HG02610 (cell line): Measurements from ENCODE around the gene KIAA1586.
"Not testable (repeated sequence)": the region's sequence is repeated elsewhere in the genome, so short reads cannot be mapped to it uniquely, and the experiment has no call there.

Experiments used
- ATAC-seq: cut with Tn5 transposase; IDR thresholded peaks from one replicate; pipeline ENCODE4 v1.9.1; 2021; ENCODE audit warnings: mild to moderate bottlenecking, moderate library complexity; ENCODE audit not compliant: unreplicated experiment

The KIAA1586 gene, protein sequence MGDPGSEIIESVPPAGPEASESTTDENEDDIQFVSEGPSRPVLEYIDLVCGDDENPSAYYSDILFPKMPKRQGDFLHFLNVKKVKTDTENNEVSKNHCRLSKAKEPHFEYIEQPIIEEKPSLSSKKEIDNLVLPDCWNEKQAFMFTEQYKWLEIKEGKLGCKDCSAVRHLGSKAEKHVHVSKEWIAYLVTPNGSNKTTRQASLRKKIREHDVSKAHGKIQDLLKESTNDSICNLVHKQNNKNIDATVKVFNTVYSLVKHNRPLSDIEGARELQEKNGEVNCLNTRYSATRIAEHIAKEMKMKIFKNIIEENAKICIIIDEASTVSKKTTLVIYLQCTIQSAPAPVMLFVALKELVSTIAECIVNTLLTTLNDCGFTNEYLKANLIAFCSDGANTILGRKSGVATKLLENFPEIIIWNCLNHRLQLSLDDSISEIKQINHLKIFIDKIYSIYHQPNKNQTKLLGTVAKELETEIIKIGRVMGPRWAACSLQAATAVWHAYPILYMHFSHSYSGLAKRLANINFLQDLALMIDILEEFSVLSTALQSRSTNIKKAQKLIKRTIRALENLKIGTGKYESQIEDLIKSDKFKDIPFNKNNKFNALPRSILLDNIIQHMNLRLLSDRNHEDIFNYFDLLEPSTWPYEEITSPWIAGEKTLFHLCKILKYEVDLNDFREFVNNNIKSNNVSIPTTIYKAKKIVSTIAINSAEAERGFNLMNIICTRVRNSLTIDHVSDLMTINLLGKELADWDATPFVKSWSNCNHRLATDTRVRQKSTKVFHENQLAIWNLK

DNA sequence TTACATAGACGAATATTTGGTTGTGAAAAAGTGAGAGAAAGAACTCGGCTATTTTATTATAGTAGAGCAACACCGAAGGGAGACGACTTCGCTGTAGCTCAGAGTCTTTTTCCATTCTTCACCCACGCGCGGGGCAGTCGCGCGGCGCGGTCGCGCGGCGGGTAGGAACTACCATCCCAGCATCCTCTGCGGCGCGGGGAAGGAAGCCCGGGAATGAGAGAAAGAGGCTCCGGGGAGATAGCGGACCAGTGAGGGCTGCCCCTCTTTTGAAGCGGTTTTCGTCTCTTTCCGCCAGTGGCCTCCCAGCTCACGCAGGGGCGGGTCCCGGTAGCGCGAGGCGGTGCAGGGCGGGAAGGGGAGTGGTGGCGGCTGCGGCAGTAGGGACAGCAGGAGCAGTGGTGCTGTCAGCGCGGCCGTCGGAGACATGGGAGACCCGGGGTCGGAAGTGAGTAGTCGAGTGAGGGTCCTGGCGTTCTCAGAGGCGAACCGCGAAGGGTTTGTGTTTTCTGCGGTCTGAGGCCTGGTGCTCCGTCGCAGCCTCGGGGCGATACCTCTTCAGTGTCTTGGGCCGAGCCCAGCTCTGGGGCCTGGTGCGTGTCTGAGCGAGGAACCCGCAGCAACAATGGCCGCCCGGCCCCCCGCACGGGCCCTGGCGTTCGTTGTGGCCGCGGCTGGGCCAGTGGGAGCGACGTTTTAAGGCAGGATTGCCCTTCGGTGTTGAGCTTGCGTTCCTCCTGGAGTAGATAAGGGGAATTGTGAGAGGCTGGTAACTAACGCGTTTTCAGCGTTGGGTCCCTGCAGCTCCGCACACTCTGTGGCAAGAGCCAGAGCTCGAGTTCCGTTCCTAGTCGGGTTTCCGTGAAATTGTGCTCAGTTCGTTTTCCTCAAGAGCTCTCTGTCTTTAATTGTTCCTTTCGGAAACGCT lies at the start of gene KIAA1586:
KIAA1586 (plus strand) TSS at position 362 of the 925 bp plus-strand sequence; CDS start at position 425, 63 bp downstream.
- peak; percentile 97 for ATAC-seq

DNA sequence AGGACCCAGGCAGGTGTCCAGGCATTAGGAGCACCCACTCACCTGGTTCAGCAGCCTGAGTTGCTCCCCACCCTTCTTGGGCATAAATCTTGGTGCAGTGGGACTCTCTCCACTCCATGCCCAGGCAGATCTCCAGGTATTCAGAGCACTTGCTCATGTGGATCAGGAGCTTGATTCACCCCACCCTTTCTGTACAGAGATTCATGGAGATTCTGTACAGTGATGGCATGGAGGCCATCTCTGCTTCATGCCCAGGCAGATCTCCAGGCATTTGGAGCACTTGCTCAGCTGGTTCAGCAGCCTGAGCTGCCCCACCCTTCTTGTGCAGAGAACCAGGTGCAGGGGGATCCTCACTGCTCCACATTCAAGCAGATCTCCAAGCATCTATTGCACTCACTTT lies 47.4 kb upstream of the KIAA1586 start:
- ATAC-seq = no peak

DNA sequence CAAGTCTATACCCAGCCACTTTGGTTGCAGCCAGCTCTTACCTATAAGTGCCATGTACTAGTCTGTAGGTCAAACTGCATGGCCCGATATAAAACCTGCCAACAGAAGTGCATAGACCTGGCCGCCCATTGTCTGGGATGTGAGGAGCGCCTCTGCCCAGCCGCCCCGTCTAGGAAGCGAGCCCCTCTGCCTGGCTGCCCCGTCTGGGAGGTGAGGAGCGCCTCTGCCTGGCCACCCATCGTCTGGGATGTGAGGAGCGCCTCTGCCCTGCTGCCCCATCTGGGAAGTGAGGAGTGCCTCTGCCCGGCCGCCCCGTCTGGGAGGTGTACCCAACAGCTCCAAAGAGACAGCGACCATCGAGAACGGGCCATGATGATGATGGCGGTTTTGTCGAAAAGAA lies 46.7 kb upstream of the KIAA1586 start:
- not testable (repeated sequence) for ATAC-seq

DNA sequence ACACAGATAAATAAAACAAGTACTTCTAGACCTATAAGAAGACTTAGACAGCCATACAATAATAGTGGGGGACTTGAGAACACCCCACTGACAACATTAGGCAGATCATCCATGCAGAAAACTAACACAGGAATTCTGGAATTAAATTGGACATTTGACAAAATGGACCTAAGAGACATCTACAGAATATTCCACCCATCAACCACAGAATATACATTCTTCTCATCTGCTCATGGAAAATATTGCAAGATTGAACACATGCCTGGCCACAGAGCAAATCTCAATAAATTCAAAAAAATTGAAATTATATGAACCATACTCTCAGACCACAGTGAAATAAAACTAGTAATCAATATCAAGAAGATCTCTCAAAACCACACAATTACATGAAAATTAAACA lies 44.3 kb upstream of the KIAA1586 start:
- ATAC-seq = no peak

DNA sequence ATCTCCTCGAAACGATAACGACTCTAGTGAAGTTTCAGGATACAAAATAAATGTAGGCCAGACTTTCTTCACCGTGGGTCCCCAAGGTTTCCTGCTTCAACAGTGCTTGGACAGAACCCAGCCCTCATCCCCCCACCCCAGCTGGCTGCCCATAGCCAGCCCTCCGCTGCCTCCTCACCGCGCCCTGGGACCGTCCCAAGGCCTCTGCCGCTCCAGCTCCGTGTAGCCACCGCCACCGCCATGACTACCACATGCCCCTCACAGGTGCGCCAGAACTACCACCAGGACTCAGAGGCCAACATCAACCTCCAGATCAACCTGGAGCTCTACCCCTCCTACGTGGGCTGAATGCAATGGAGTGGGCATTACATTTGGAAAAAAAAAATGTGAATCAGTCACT lies 42.2 kb upstream of the KIAA1586 start:
- no peak for ATAC-seq

DNA sequence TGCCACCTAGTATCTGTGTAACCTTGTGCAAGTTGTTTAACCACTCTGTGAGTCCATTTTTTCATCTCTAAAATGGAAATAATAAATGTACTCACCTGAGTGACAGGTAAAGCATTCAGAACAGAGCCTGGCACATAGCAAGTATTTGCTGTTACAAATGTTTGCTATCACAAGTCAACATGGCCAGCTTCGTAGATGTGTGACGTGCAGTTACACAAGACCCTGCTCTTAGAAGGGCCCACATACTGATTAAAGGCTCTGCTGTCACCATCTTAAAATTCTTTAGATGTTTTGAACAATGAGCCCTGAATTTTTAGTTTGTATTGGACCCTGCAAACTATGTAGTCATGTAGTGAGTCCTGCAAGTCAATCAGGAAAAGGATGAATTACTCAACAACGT lies 40.4 kb upstream of the KIAA1586 start:
- ATAC-seq = no peak

DNA sequence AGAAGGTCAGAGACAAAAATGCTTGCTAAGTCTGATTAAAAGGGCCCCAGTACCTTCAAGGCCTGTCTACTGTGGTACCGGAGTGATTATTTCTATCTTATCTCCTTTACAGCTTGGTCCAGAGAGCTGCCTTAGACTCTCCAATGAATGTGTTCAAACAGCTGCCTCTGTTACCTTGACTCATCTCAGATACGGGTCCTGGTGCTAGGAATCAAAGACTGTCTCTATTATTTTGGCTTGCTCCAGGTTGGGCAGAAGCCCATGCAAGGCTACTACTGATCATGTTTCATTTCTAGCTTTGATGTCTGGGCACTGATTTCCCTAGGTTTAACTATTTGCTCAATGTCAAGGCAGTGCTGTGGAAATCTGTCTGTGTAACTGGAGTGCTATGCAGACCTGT lies 38.4 kb upstream of the KIAA1586 start:
- not testable (repeated sequence) for ATAC-seq

DNA sequence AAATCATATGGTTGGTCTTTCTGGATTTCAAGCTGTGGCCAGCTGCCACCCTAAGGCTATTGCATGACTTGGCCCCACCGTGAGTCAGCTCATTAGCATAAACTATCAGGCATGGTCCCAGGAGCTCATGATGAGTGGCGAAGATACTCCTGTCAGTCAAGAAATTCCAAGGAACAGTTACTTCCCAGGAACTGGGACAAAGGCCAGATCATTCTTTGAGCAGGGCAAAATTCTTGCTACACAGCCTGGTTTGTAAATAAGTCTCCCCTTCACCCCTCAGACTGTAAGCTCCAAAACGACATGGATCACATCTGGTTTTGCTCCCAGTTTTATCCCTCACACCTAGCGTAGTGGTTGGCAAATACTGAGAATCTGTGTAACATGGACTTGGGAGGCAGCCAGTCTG lies 33.0 kb upstream of the KIAA1586 start:
- no peak for ATAC-seq

DNA sequence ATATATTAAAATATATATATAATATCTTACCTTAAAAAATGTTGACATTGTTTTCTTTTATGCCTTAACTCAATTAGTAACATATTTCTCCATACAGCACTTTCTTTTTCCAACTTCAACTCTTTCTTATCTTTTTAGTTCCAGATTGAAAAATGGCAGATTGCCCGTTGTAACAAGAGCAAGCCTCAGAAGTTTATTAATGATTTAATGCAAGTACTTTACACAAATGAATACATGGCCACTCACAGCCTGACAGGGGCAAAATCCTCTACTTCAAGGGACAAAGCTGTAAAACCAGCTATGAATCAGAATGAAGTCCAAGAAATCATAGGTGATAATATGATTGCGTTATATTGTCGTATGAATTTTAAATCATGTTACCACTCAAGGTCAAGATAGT lies 29.4 kb upstream of the KIAA1586 start:
- ATAC-seq = no peak

DNA sequence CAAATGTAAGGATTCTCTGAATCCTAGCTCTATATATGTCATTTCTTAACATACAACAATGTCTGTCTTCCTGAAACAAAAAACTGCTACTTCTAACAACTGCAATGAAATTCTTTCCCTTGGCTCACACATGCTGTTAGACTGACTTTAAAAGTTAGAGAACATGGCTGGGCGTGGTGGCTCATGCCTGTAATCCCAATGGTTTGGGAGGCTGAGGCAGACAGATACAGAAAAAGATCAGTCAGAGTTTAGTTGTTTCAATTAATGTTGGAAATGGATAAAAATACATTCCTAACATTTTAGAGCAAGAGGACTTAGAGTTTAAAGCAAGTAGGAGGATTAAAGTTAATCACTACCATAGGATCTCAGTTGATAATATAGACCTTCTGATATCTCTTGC lies 28.7 kb upstream of the KIAA1586 start:
- no peak for ATAC-seq

DNA sequence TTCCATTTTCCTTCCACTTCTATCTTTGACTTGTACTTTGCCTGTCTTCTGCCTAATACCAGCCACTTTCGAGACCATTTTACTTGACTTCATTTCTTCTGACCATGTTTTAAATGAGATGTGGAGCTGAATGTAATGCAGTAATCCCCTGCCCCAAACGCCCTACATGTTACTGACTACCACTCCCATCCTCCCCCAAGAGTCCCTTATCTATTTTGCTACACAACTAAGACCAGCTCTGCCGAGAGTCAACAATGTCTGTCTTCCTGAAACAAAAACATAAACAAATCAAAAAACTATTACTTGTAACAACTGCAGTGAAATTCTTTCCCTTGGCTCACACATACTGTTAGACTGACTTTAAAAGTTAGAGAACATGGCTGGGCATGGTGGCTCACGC lies 27.1 kb upstream of the KIAA1586 start:
- no peak for ATAC-seq

DNA sequence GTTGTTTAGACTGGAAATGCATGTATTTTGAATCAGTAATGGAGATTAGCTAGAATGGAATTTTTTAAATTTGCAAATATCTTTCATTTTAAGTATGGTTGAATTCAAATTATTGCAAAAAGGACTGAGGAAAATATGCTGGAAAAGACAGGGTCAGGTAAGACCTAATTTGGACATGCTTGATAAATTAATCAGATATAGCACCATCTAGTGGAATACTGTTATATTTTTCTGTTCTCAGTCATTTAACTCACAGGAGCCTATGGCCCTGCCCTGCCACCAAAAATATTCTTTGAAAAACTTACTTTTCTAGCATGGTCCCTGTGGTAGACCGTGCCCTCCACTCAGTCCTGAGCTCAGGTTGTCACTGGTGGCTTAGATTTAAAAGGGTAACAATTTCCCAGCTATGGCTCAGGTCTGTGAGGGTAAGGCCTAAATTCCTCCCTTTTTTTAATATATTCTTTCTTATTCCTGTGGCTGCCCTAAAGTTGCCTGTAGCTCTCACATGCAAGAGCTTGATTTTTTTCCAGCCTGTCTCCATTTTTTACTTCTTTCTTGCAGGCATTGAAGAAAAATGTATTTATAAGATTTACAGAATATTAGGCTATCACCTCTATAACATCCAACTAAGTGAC lies 25.3 kb upstream of the KIAA1586 start:
- peak; percentile 68 for ATAC-seq

DNA sequence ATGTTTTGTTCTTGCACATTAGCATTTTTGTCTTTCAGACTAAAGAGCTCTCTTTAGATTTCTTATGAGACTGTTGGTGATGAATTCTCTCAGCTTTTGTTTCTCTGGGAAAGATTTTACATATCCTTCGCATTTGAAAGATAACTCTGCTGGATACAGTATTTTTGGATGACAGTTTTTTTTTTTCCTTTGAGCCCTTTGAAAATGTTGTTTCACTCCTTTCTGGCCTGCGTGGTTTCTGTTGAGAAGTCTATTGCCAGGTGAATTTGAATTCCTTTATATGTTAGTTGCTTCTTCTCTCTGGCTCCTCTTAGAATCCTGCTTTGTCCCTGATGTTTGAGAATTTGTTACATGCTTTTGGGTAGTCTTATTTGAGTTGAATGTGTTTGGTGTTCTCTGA lies 22.2 kb upstream of the KIAA1586 start:
- ATAC-seq = no peak

DNA sequence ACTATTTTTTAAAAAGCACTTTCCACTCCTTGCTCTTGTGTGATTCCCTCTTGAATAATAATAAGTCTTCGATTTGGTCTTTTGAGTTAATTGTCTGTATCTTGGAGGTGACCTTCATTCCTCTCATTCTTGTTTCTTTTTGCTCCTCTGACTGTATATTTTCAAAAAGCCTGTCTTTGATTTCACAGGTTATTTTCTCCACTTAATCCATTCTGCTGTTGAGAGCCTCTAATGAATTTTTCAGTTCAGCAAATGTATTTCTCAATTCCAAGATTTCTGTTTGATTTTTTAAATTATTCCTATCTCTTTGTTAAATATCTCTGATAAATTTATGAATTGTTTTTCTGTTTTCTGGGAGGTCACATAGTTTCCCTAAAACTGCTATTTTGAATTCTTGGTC lies 21.7 kb upstream of the KIAA1586 start:
- ATAC-seq = no peak

DNA sequence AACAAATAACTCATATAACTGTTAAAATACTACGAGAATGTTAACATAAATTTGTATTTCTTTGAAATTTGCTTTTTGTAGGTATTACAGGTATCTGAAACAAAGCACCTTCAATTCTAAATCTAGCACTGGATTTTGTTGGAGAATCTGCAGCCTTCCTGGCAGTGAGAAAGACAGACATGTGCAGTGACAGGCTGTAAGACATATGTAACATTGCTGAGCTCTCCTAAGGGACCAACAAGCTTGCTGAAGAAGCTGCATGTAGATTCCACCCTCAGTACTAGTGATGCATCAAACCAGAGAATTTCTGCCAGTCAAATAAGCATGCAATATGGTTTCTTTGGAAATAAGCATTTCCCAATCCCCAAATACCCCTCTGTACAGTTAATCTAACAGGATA lies 20.5 kb upstream of the KIAA1586 start:
- ATAC-seq = no peak

DNA sequence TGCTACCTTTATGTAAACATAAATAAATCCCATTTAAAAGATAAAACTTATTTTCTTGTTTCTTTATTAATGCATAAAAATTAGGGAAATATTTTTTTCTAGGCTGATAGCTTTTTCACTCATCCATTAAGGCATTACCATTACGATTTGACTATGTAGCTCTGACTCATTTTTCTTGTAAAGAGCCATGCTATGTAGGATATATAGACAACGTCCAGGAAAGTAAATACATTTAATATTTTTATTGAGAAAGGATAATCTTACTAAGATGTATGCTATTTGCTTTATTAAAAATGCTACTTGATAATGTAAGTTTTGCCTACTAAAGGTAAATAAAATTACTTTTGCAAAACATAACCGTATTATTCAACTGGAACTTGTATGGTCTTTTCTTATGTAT lies 19.2 kb upstream of the KIAA1586 start:
- ATAC-seq = no peak

DNA sequence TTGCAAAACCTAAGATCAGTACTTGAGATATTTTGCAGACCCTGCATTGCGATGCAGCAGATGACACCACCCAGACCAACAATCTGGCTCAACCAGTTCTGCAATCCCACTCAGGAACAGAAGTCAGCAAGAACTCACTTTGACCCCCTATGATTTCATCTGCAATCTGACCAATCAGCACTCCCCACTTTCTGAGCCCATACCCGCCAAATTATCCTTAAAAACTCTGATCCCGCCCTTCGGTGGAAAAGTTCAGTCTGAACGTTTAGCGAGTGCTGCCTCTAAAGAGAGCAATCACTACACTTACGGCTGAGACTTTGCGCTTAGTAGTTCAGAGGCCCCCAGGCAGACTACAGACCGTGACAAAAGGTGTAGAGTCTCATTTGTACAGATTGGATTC lies 17.3 kb upstream of the KIAA1586 start:
- ATAC-seq = no peak

DNA sequence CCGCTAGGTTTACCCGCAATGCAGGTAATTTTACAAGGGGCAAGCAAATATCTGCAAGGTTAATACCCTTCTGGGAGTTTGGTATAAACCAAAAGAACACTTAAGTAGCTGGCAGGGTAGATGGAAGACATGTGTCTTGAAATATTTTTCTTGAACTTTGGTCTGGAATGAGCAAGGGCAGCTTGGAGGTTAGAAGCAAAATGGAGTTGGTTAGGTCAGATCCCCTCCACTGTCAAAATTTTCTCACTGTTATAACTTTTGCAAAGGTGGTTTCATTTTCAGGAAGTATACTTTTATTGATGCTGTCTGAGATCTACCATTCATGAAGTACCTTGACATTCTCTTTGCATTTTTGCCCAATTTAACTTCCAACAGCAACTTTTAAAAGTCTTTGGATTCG lies 13.3 kb upstream of the KIAA1586 start:
- ATAC-seq = no peak

DNA sequence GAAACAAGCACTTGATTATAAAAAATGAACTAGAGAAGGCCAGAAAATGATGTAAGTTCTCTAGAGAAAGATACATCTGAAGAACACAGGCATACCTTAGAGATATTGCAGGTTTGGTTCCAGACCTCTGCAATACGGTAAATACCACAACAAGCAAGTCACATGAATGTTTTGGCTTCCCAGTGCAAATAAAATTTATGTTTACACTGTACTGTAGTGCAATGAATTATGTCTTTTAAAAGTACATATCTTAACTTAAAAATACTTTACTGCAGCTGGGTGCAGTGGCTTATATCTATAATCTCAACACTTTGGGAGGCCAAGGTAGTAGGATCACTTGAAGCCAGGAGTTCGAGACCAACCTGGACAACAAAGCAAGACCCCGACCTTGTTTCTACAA lies 10.9 kb upstream of the KIAA1586 start:
- ATAC-seq = no peak

DNA sequence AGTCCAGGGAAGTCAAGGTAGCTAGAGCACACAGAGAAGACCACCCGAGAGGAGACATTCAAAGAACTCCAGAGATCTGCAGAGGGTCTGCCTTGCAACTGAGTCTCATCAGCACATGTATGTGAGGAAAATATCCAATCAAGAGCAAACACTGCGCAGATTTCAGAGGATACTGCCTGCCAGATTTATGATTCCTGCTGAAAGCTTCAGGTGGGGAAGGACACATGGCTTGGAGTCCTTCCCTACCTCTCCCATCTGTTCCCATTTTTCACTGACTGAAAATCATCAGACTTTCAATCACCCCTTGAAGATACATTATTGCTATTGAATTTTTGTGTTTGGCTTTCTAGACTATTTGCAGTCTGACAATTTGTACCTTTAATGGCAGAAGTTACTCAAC lies 7.6 kb upstream of the KIAA1586 start:
- ATAC-seq = no peak

DNA sequence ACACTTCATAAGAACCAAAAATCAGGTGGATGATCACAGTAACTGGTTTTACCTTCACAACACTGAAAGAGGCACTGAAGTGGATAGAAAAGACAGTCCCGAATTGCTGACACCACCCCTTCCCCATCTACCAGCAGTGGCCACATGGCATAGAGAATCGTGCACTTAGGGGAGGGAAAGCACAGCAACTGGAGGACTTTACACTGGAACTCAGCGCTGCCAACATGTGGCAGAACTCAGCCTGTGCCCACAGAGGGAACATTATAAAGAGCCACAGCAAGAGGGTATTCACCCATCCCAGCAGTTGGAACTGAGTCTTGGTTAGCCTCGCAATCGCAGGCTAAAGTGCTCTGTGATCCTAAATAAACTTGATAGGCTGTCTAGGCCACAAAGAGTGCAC lies 6.5 kb upstream of the KIAA1586 start:
- no peak for ATAC-seq
